IMR-90 (cell line): ENCODE measurements around the gene CGA. TPM values are rescaled to one million over a fixed set of nuclear protein-coding genes. Genes with fewer than 3 reads are reported as not detected.

ENCODE experiments used
- ATAC-seq: fragments of 200-7000 bp; cut with Tn5 transposase; 2 replicates; pipeline ENCODE4 v1.9.1; 2020; ENCODE audit warnings: low read depth, mild to moderate bottlenecking, moderate library complexity
- BruUV-seq: library from RNA; stranded (reverse); fragments of 400-500 nt; replicated peaks from 2 replicates; lab custom pipeline; 2021; lab: Mats Ljungman, UMichigan
- CTCF ChIA-PET: fragments of 300-600 bp; formaldehyde crosslinking; extraction: SDS; loops from one replicate; lab custom pipeline; 2021; ENCODE audit warnings: antibody characterized with exemption; lab: Yijun Ruan, JAX
- POLR2A ChIA-PET: fragments of 300-600 bp; sonication (Branson Sonifier 250); formaldehyde crosslinking; loops from one replicate; lab custom pipeline; 2022; ENCODE audit warnings: antibody characterized with exemption; ENCODE audit not compliant: unreplicated experiment; lab: Charles Lee
- DNase-seq: peaks from one replicate; pipeline ENCODE4 v3.0.0; 2013
- H2AFZ ChIP-seq: replicated peaks from 2 replicates; pipeline ENCODE3; 2013; ENCODE audit warnings: low read length, mild to moderate bottlenecking; ENCODE audit not compliant: poor library complexity
- H2AK5ac ChIP-seq: 2 replicates; pipeline ENCODE4 v1.6.1; 2013; ENCODE audit warnings: low read depth, low read length, inconsistent platforms
- H2AK9ac ChIP-seq: replicated peaks from 2 replicates; pipeline ENCODE3; 2013; ENCODE audit warnings: mild to moderate bottlenecking, low read depth, low read length, moderate library complexity; ENCODE audit not compliant: poor library complexity
- H2BK120ac ChIP-seq: 2 replicates; pipeline ENCODE4 v1.6.1; 2013; ENCODE audit warnings: low read depth, low read length, inconsistent platforms
- H2BK15ac ChIP-seq: 3 replicates; pipeline ENCODE4 v1.6.1; 2013; ENCODE audit warnings: low read depth, low read length, inconsistent platforms
- H2BK20ac ChIP-seq: 2 replicates; pipeline ENCODE4 v1.6.1; 2013; ENCODE audit warnings: low read depth, mild to moderate bottlenecking, inconsistent platforms, low read length, moderate library complexity
- H2BK5ac ChIP-seq: 2 replicates; pipeline ENCODE4 v1.6.1; 2013; ENCODE audit warnings: mild to moderate bottlenecking, low read depth, low read length, inconsistent platforms; ENCODE audit not compliant: poor library complexity, severe bottlenecking
- H3K14ac ChIP-seq: replicated peaks from 2 replicates; pipeline ENCODE4 v1.6.1; 2013; ENCODE audit warnings: low read depth, low read length, inconsistent platforms
- H3K18ac ChIP-seq: 2 replicates; pipeline ENCODE4 v1.6.1; 2013; ENCODE audit warnings: low read depth, low read length, control low read depth
- H3K23ac ChIP-seq: 2 replicates; pipeline ENCODE4 v1.6.1; 2013; ENCODE audit warnings: low read depth, low read length, inconsistent platforms
- H3K27ac ChIP-seq: 2 replicates; pipeline ENCODE4 v1.5.1; 2013; ENCODE audit warnings: mild to moderate bottlenecking, control low read depth, low read length; ENCODE audit not compliant: insufficient read depth
- H3K27me3 ChIP-seq: 2 replicates; pipeline ENCODE4 v1.6.1; 2013; ENCODE audit warnings: low read length; ENCODE audit not compliant: control insufficient read depth, insufficient read depth
- H3K36me3 ChIP-seq: 2 replicates; pipeline ENCODE4 v1.6.1; 2013; ENCODE audit warnings: low read length, mixed read lengths; ENCODE audit not compliant: control insufficient read depth, insufficient read depth
- H3K4ac ChIP-seq: 2 replicates; pipeline ENCODE4 v1.6.1; 2013; ENCODE audit warnings: low read depth, low read length, inconsistent platforms
- H3K4me1 ChIP-seq: 2 replicates; pipeline ENCODE4 v1.6.1; 2013; ENCODE audit warnings: low read length, mixed read lengths; ENCODE audit not compliant: control insufficient read depth, insufficient read depth
- H3K4me2 ChIP-seq: 2 replicates; pipeline ENCODE4 v1.6.1; 2013; ENCODE audit warnings: low read depth, mild to moderate bottlenecking, control low read depth, low read length, moderate library complexity
- H3K4me3 ChIP-seq: 2 replicates; pipeline ENCODE4 v1.5.1; 2013; ENCODE audit warnings: low read depth, mild to moderate bottlenecking, control low read depth, low read length, moderate library complexity; ENCODE audit not compliant: insufficient read depth
- H3K56ac ChIP-seq: 2 replicates; pipeline ENCODE4 v1.6.1; 2013; ENCODE audit warnings: low read length, inconsistent platforms; ENCODE audit not compliant: insufficient read depth; ENCODE audit errors: extremely low read depth
- H3K79me1 ChIP-seq, 2 experiments: 2 replicates each; pipeline ENCODE4 v1.6.1; 2013; ENCODE audit warnings: low read length in 2 of 2, inconsistent platforms in 1 of 2, low read depth in 1 of 2
- H3K9ac ChIP-seq: 2 replicates; pipeline ENCODE4 v1.6.1; 2013; ENCODE audit warnings: low read depth, low read length, control low read depth
- H3K9me1 ChIP-seq: 2 replicates; pipeline ENCODE4 v1.6.1; 2013; ENCODE audit warnings: low read length, inconsistent platforms; ENCODE audit not compliant: insufficient read depth
- H3K9me3 ChIP-seq: 2 replicates; pipeline ENCODE4 v1.6.1; 2013; ENCODE audit warnings: low read length; ENCODE audit not compliant: control insufficient read depth, insufficient read depth
- H4K20me1 ChIP-seq: 2 replicates; pipeline ENCODE4 v1.6.1; 2013; ENCODE audit warnings: low read length, inconsistent platforms; ENCODE audit not compliant: insufficient read depth
- H4K5ac ChIP-seq: 2 replicates; pipeline ENCODE4 v1.6.1; 2013; ENCODE audit warnings: mild to moderate bottlenecking, low read depth, low read length, control low read depth
- H4K8ac ChIP-seq, 2 experiments: 2 replicates each; pipeline ENCODE4 v1.6.1; 2013; ENCODE audit warnings: low read depth in 2 of 2, low read length in 2 of 2, control low read depth in 1 of 2, inconsistent platforms in 1 of 2
- H4K91ac ChIP-seq: 2 replicates; pipeline ENCODE4 v1.6.1; 2013; ENCODE audit warnings: low read depth, low read length, inconsistent platforms; ENCODE audit not compliant: insufficient read depth
- CHD1 ChIP-seq: IDR thresholded peaks from 2 replicates; pipeline ENCODE4 v1.6.1; 2012; ENCODE audit warnings: low read depth, low read length, improper control_type of control experiment
- WGBS, 2 experiments: methylation state at CpG; one replicate each; pipeline versions ENCODE4 v1.1.5 to v1.1.7; 2013; ENCODE audit warnings: missing lambda C conversion rate in 2 of 2; ENCODE audit not compliant: insufficient read length in 1 of 2; ENCODE audit errors: extremely low coverage in 2 of 2; 5-methylcytosine and 5-hydroxymethylcytosine counted together
- dilution Hi-C: fragments of 300-500 bp; cut with HindIII; formaldehyde crosslinking; loops from one replicate; pipeline ENCODE4 v1.14.3; 2018; ENCODE audit warnings: low sequenced_read_pairs; ENCODE audit not compliant: unreplicated experiment
- in situ Hi-C: fragments of 300-500 bp; cut with MboI; formaldehyde crosslinking; loops from 3 replicates; pipeline ENCODE4 v1.14.3; 2019; ENCODE audit warnings: low sequenced_read_pairs, inconsistent platforms, mixed read lengths
- intact Hi-C: fragments of 100-400 bp; cut with micrococcal nuclease; formaldehyde crosslinking; loops from 2 replicates; pipeline ENCODE4 v1.10.0; 2022
- polyA plus RNA-seq, 3 experiments: library from polyadenylated mRNA; depleted of rRNA; stranded (reverse); fragments of >200 nt; gene quantifications; 2 replicates each; pipeline ENCODE4 v1.2.3, GENCODE V29; 2012; ENCODE audit warnings: low replicate concordance in 1 of 3
- total RNA-seq: library from RNA; depleted of rRNA; stranded (reverse); fragments of >200 nt; gene quantifications from 2 replicates; pipeline ENCODE4 v1.2.3, GENCODE V29; 2012
- TF ChIP-seq, protein P1 (sequence below): fragments of 150-350 bp; IDR thresholded peaks from 2 replicates; pipeline ENCODE4 v1.6.1; 2016; ENCODE audit warnings: low read depth, mild to moderate bottlenecking, low read length, moderate library complexity, borderline replicate concordance

CGA gene
- total and polyA plus RNA-seq, 2 of the 4 experiments (the other 2 are of a cell fraction), result 0.15 TPM; not detected in 1

- Histone ChIP-seq H3K56ac (no peak overlapping the region), H3K36me3 (no peaks in the 10 kb centered on the region), H2AK9ac (no peak overlapping the region), H2AK5ac (no peak overlapping the region), H3K18ac (no peak overlapping the region), H3K23ac (no peak overlapping the region), H3K9me1 (no peaks in the 10 kb centered on the region), H2BK15ac (no peak overlapping the region), H3K27me3 (no peaks in the 10 kb centered on the region; the same call in 1 of the 2 replicates), H4K5ac (no peak overlapping the region), H4K20me1 (no peaks in the 10 kb centered on the region), H4K91ac (no peak overlapping the region), H3K9ac (no peak overlapping the region), H2BK5ac (no peak overlapping the region), H3K79me1 (no peaks in the 10 kb centered on the region), H4K8ac (no peak overlapping the region), H2BK120ac (no peak overlapping the region), H3K27ac (no peak overlapping the region), H3K4me3 (no peak overlapping the region), H2AFZ (no peak overlapping the region), H3K4ac (no peak overlapping the region), H3K4me2 (no peak overlapping the region), H3K4me1 (no peaks in the 10 kb centered on the region), H3K14ac (no peak overlapping the region), H3K9me3 (no peaks in the 10 kb centered on the region; the same call in 1 of the 2 replicates), H2BK20ac (no peak overlapping the region)
- in situ Hi-C loops, result no loop called here
- intact Hi-C loops, result no loop called here
- POLR2A ChIA-PET, result no interaction called here
- DNase-seq (no peak), ATAC-seq (no peak)
- dilution Hi-C loops, result no loop called here
- no TSS peak for BruUV-seq
- CTCF ChIA-PET, result no interaction called here
- WGBS, 2 experiments, result no CpG with 5 or more reads among the region's 5 CpGs
- TF ChIP-seq, protein P1, sequence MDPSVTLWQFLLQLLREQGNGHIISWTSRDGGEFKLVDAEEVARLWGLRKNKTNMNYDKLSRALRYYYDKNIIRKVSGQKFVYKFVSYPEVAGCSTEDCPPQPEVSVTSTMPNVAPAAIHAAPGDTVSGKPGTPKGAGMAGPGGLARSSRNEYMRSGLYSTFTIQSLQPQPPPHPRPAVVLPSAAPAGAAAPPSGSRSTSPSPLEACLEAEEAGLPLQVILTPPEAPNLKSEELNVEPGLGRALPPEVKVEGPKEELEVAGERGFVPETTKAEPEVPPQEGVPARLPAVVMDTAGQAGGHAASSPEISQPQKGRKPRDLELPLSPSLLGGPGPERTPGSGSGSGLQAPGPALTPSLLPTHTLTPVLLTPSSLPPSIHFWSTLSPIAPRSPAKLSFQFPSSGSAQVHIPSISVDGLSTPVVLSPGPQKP, result no peak
- no peak for TF ChIP-seq CHD1
Measured at GRCh38 chr6:87124074-87124473, 29.2 kb upstream of the CGA start.
